ENCODE results near the gene AKAP3.

The AKAP3 gene

GRCh38 chr12:4595881-4596280 lies 53.0 kb downstream of the AKAP3 start:
- no peak for DNase-seq (ENCODE audit: low spot score)

- no peak for DNase-seq (ENCODE audit: low spot score)
Measured at GRCh38 chr12:4591180-4591687, 57.6 kb downstream of the AKAP3 start.

- DNase-seq (ENCODE audit: low spot score) = no peak
Measured at GRCh38 chr12:4589941-4590340, 58.9 kb downstream of the AKAP3 start.

GRCh38 chr12:4588916-4589315 lies 59.9 kb downstream of the AKAP3 start:
- DNase-seq (ENCODE audit: low spot score) = no peak

GRCh38 chr12:4587108-4587507 lies 61.7 kb downstream of the AKAP3 start:
- DNase-seq (ENCODE audit: low spot score) = no peak

- no peak for DNase-seq (ENCODE audit: low spot score)
Measured at GRCh38 chr12:4586500-4586899, 62.4 kb downstream of the AKAP3 start.

- no peak for DNase-seq (ENCODE audit: low spot score)
Measured at GRCh38 chr12:4584896-4585295, 64.0 kb downstream of the AKAP3 start.

GRCh38 chr12:4584281-4584680 lies 64.6 kb downstream of the AKAP3 start:
- no peak for DNase-seq (ENCODE audit: low spot score)

- DNase-seq (ENCODE audit: low spot score) = no peak
Measured at GRCh38 chr12:4580281-4580688, 68.6 kb downstream of the AKAP3 start.

GRCh38 chr12:4579305-4580102 lies 69.3 kb downstream of the AKAP3 start:
- DNase-seq (ENCODE audit: low spot score) = peak; percentile 55

- DNase-seq (ENCODE audit: low spot score) = peak; percentile 53
Measured at GRCh38 chr12:4572680-4573079, 76.2 kb downstream of the AKAP3 start.

GRCh38 chr12:4569261-4569660 lies 79.6 kb downstream of the AKAP3 start:
- no peak for DNase-seq (ENCODE audit: low spot score)

GRCh38 chr12:4567073-4567881 lies 81.6 kb downstream of the AKAP3 start:
- DNase-seq (ENCODE audit: low spot score) = no peak

GRCh38 chr12:4566474-4566873 lies 82.4 kb downstream of the AKAP3 start:
- no peak for DNase-seq (ENCODE audit: low spot score)

Data from kidney capillary endothelial cell (primary cell).